ENCODE results near the gene UNC5B. TPM values are rescaled to one million over a fixed set of nuclear protein-coding genes. Genes with fewer than 3 reads are reported as not detected.

Gene UNC5B
- total RNA-seq, 3 donors from 2014 or later: 0.26 to 0.43 (median 0.35) TPM

DNA sequence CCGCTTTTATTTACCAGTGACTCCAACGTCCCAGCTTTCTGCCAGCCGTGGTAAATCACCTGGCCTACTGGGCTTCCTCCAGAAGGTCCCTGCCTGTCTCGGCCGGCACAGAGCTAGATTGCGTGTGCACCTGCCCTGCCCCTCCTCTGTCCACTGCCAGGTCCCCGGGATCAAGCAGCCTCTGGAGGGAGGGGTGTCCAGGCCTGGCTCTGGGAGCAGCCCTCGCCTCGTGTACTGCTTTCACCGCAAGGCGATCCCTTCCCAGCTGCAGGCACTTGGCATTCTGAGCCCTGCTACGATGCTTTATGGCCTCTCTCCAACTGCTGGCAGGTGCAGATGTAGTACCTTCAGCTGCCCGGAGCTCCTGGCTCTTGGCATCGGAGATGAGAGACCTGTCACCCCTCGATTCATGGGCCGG lies 114.1 kb downstream of the UNC5B start:
- Mint-ChIP-seq H3K27me3 (ENCODE audit: low read depth) (no peaks in the 10 kb centered on the region), H3K36me3 (ENCODE audit: insufficient read depth) (peaks cover 18% of the 10 kb centered on the region), H3K4me1 (ENCODE audit: low read depth) (peaks cover 10% of the 10 kb centered on the region), H3K9me3 (no peaks in the 10 kb centered on the region), H3K4me3 (no peak overlapping the region)
- ATAC-seq (no peak), DNase-seq (no peak)

DNA sequence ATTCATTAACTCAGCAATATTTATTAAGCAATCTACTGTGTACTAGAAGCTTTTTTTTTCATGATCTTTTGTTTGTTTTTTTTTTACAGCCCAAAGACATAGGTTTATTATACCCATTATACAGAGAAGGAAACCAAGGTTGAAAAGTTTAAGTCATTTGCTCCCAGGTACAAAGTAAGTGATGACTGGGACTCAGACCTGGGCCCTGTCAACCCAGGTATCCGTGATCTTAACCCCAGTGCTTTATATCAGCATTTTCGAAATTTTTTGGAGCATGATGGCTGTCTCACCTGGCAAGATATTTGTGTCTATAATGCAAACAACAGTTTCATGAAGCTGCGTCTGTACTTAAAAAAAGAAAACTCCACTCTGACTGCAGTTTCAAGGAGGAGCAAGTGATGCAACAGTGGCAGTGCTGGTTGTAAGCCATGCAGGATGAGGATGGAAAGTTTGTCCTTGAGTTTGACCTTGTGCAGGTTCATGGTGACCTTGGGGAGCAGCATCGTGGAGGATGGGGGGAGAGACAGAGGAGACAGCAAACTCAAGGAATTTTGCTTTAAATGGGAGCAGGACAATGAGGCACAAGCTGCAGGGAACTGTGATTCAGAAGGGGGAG lies 118.5 kb downstream of the UNC5B start:
- no peak overlapping the region for H3K4me3 Mint-ChIP-seq
- no peak for ATAC-seq
- H3K36me3 Mint-ChIP-seq (ENCODE audit: insufficient read depth): peaks cover 4% of the 10 kb centered on the region
- no peak for DNase-seq
- H3K9me3 Mint-ChIP-seq: no peaks in the 10 kb centered on the region
- no peaks in the 10 kb centered on the region for H3K4me1 Mint-ChIP-seq (ENCODE audit: low read depth)
- H3K27me3 Mint-ChIP-seq (ENCODE audit: low read depth): no peaks in the 10 kb centered on the region

DNA sequence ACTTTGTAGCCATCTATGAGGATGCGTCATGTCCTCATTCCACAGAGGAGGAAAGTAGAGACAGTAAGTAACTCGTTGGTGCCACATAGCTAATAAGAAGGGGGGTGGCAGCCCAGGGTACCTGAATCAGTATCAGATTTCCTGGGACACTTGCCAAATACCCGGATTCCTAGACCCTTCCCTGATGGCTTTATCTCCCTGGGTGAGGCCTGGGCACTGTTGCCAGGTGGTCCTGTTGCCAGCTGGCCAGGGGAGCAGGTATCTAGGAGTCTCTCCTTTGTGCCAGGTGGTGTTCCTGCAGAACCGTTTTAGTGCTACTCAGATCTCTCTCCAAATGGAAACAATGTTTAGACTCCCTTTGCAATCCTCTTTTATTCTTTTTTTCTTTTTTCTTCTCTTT lies 119.4 kb downstream of the UNC5B start:
- ATAC-seq (no peak), DNase-seq (no peak)
- Mint-ChIP-seq H3K9me3 (no peaks in the 10 kb centered on the region), H3K4me3 (no peak overlapping the region), H3K27me3 (ENCODE audit: low read depth) (no peaks in the 10 kb centered on the region), H3K4me1 (ENCODE audit: low read depth) (no peaks in the 10 kb centered on the region), H3K36me3 (ENCODE audit: insufficient read depth) (peaks cover 8% of the 10 kb centered on the region)

DNA sequence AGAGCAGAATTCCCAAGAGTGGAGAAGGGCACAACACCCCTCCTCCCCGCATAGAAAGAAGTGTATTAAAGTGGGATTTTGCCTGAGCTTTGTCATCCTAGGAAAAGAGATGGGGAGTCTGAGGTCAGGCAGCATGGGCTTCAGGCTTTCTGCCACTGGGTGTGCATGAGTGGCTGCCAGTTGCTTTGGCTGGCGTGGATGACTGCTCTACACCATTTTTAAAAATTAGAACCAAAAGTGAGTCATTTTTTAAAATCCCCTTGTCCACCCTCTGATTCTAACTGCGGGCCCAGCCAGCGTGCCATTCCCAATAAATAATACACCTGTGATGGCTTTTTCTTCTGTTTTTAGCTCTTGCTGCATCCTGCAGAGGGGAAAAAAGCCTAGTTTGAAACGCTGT lies 120.1 kb downstream of the UNC5B start:
- Mint-ChIP-seq H3K4me3 (no peak overlapping the region), H3K9me3 (no peaks in the 10 kb centered on the region), H3K27me3 (ENCODE audit: low read depth) (no peaks in the 10 kb centered on the region), H3K36me3 (ENCODE audit: insufficient read depth) (peaks cover 8% of the 10 kb centered on the region), H3K4me1 (ENCODE audit: low read depth) (no peaks in the 10 kb centered on the region)
- no peak for DNase-seq
- ATAC-seq: no peak

DNA sequence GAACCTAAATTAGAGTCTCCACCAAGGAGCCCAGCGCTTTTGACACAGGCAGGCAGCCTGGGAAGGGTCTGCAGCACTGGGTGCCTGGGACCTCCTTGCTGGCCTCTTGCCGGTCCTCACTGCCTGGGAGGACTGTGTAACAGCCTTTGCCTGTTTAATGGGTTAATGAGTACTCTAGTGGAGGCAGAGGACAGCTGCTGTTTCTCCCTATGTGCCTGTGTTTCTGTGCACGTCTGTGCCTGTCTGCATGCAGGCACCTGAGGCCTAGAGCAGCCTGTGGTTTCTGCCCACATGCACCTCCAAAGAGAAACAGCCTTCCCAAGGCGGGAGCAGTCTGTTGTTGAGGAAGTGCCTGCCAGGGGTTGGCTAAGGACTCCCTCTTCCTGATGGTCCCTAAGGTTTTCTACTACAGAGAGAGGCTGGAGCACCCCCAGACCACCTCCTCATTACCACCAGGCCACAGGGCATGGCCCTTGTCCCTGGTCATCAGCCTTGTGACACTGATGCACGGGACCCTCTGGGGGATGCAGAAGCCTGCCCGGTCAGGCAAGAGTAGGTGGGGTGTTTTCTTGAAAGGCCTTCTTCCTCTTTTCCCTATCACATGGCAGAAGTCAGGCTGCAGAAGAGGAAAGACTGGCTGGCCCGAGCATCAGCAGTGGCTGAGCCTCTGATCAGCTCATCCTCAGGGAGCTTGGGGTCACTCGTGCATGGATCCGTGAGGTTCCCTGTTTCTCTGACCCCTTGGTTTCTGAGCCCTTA lies 120.9 kb downstream of the UNC5B start:
- H3K36me3 Mint-ChIP-seq (ENCODE audit: insufficient read depth): peaks cover 8% of the 10 kb centered on the region
- DNase-seq (no peak), ATAC-seq (no peak)
- H3K4me1 Mint-ChIP-seq (ENCODE audit: low read depth): no peaks in the 10 kb centered on the region
- H3K4me3 Mint-ChIP-seq: no peak overlapping the region
- no peaks in the 10 kb centered on the region for H3K27me3 Mint-ChIP-seq (ENCODE audit: low read depth)
- H3K9me3 Mint-ChIP-seq: no peaks in the 10 kb centered on the region

GRCh38 chr10:71334221-71334791 lies 121.9 kb downstream of the UNC5B start:
- Mint-ChIP-seq H3K36me3 (ENCODE audit: insufficient read depth) (peaks cover 8% of the 10 kb centered on the region), H3K27me3 (ENCODE audit: low read depth) (no peaks in the 10 kb centered on the region), H3K9me3 (no peaks in the 10 kb centered on the region), H3K4me3 (no peak overlapping the region), H3K4me1 (ENCODE audit: low read depth) (no peaks in the 10 kb centered on the region)
- ATAC-seq (no peak), DNase-seq (no peak)

DNA sequence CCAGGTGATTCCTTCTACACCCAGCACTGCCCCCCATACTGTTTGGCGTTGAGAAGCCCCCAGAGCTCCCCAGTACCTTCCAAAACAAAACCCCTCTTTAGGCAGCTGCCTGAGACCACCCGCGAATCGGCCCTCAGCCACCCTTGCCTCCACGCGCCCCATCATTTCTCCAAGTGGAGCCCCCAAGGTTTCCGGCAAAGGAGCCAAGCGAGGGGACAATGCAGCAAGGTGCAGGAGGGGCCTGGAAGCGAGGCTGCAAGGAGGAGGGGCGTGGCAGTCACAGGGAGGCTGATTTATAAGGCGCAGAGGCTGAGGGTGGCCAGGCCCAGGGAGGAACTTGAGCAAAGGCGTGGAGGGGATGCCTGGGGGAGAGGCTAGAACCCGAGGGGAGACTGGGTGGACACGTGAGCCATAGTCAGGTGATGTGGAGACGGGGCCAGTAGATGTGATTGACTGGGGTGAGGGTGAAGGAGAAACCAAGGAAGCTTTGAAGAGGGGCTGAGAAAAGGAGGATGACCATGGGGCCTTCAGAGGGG lies 122.9 kb downstream of the UNC5B start:
- no peaks in the 10 kb centered on the region for H3K9me3 Mint-ChIP-seq
- no peaks in the 10 kb centered on the region for H3K4me1 Mint-ChIP-seq (ENCODE audit: low read depth)
- H3K27me3 Mint-ChIP-seq (ENCODE audit: low read depth): no peaks in the 10 kb centered on the region
- DNase-seq (no peak), ATAC-seq (no peak)
- no peak overlapping the region for H3K4me3 Mint-ChIP-seq
- H3K36me3 Mint-ChIP-seq (ENCODE audit: insufficient read depth): peaks cover 11% of the 10 kb centered on the region

DNA sequence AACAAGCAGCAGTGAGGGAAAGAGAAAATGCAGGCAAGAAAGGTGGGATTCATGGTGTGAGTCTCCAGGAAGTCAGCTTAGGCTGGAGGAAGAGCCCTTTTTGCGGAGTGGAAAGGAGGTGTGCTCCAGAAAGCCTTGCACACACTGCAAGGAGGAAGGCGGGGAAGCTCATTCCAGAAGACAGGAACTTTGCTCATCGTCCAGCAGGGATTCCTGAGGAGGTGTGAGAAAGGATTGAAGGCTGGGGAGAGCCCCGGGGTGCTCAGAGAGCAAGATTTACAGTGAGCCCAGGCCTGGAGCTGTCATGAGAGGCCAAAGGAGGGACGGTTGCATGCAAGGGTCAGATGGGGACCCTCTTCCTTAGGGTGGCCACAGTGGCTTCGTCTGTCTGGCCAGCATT lies 124.3 kb downstream of the UNC5B start:
- Mint-ChIP-seq H3K27me3 (ENCODE audit: low read depth) (no peaks in the 10 kb centered on the region), H3K4me1 (ENCODE audit: low read depth) (no peaks in the 10 kb centered on the region), H3K9me3 (no peaks in the 10 kb centered on the region), H3K36me3 (ENCODE audit: insufficient read depth) (peaks cover 11% of the 10 kb centered on the region), H3K4me3 (no peak overlapping the region)
- no peak for DNase-seq
- ATAC-seq: no peak

DNA sequence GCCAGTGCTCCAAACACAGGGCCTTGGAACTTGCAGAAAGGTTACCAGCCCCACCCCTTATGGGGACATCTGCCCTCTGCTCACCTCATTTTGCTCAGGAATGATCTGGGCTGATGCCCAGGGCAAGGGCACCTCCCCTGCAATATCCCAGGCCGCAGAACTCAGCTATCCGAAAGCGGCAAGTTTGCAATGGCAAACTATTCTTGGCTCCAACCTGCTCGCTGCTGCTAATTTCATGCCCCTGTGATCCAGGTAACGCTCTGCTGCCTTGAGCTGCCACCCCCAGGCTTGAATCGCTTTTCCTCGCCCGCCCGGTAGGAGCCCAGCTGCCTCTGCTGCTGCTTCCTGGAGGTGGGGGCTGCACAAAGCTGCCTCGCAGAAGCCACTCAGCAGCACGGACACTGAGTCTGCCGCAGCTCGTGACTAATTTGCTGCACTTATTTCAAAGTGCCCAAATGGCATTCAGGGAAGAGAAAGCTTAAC lies 124.9 kb downstream of the UNC5B start:
- no peaks in the 10 kb centered on the region for H3K9me3 Mint-ChIP-seq
- no peaks in the 10 kb centered on the region for H3K4me1 Mint-ChIP-seq (ENCODE audit: low read depth)
- no peaks in the 10 kb centered on the region for H3K27me3 Mint-ChIP-seq (ENCODE audit: low read depth)
- no peak overlapping the region for H3K4me3 Mint-ChIP-seq
- ATAC-seq (no peak), DNase-seq (no peak)
- peaks cover 11% of the 10 kb centered on the region for H3K36me3 Mint-ChIP-seq (ENCODE audit: insufficient read depth)

DNA sequence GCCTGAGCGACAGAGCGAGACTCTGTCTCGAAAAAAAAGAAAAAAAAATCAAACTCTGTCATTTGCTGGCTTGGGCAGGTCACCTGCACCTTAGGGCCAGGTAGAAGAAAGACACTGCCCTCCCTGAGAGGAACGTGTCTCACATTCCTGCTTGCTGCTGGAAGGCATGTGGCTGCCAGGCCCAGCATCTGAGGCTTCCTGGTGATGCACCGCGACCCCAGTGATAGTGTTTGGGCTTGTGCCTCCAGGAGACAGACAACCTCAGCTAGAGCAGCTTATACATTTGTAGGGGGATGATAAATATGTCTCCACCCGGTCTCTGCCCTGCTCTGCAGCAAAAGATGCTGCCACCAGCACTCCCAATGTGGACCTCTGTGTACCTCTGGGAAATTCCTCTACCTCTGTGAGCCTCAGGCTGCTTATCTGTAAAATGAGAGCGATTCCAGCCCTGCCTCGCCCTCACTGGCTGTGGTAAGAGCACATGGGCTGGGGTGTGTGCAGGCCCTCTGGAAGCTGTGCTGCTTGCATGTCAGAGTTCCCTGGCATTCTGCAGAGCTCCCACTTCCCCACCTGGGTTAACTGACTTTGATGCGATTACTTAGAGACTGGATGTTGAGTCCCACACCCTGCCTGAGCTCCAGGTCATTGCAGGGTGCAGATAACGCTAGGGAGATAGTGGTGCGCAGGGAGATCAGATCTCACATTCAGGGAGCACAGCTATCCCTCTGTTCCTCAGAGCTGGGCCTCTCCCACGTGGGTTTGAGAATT lies 126.5 kb downstream of the UNC5B start:
- DNase-seq: no peak
- Mint-ChIP-seq H3K36me3 (ENCODE audit: insufficient read depth) (peaks cover 9% of the 10 kb centered on the region), H3K27me3 (ENCODE audit: low read depth) (no peaks in the 10 kb centered on the region), H3K4me3 (no peak overlapping the region), H3K9me3 (no peaks in the 10 kb centered on the region), H3K4me1 (ENCODE audit: low read depth) (no peaks in the 10 kb centered on the region)
- ATAC-seq: no peak

- Mint-ChIP-seq H3K9me3 (no peaks in the 10 kb centered on the region), H3K4me1 (ENCODE audit: low read depth) (no peaks in the 10 kb centered on the region), H3K4me3 (no peak overlapping the region), H3K27me3 (ENCODE audit: low read depth) (no peaks in the 10 kb centered on the region), H3K36me3 (ENCODE audit: insufficient read depth) (peaks cover 9% of the 10 kb centered on the region)
- ATAC-seq (no peak), DNase-seq (no peak)
These were observed 127.6 kb downstream of the UNC5B start for GRCh38 chr10:71339796-71340589.

- Mint-ChIP-seq H3K36me3 (ENCODE audit: insufficient read depth) (peaks cover 3% of the 10 kb centered on the region), H3K4me3 (no peak overlapping the region), H3K4me1 (ENCODE audit: low read depth) (no peaks in the 10 kb centered on the region), H3K27me3 (ENCODE audit: low read depth) (no peaks in the 10 kb centered on the region), H3K9me3 (no peaks in the 10 kb centered on the region)
- DNase-seq: no peak
- ATAC-seq: no peak
These were observed 130.4 kb downstream of the UNC5B start for GRCh38 chr10:71342573-71343391.

DNA sequence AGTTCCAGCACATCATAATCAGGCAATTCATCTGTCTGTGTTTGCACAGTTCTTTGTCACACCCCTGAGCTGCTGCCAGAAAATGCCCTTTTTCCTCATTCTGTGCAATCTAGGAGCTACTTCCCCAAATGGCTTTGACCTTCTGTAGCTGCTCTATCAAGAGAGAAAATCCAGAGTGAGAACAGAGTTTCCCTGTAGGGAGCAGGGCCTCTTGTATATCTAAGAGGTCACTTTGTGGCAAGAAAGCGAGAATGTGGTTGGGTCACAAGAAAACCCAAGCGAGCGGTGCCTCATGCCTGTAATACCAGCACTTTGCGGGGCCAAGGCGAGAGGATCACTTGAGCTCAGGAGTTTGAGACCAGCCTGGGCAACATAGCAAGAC lies 131.0 kb downstream of the UNC5B start:
- Mint-ChIP-seq H3K27me3 (ENCODE audit: low read depth) (no peaks in the 10 kb centered on the region), H3K4me1 (ENCODE audit: low read depth) (no peaks in the 10 kb centered on the region), H3K9me3 (no peaks in the 10 kb centered on the region), H3K36me3 (ENCODE audit: insufficient read depth) (peaks cover 3% of the 10 kb centered on the region), H3K4me3 (no peak overlapping the region)
- DNase-seq (no peak), ATAC-seq (no peak)
